ENCODE results near the gene SEH1L. TPM values are rescaled to one million over a fixed set of nuclear protein-coding genes. Genes with fewer than 3 reads are reported as not detected.
A peak's percentile ranks its signal among the peaks of the same experiment; 100 is the strongest.

The SEH1L gene
- total RNA-seq, 1 experiment from 2014 or later = 98.3 TPM

GRCh38 chr18:12990967-12991820 lies 43.4 kb downstream of the SEH1L start, which contains the start of gene CEP192:
TSS of gene CEP192 (plus strand) at chr18:12991362. CDS start at chr18:12999425, 8,063 bp downstream.
- peak within 1 kb of the TSS; percentile 83 for H3K4me3 ChIP-seq
- H3K9me3 ChIP-seq (ENCODE audit: insufficient read depth, low read depth) = no peaks in the 10 kb centered on the region
- H3F3A ChIP-seq (ENCODE audit: insufficient read depth, low read depth) = peaks cover 45% of the 10 kb centered on the region

GRCh38 chr18:12991821-12992179 lies 44.0 kb downstream of the SEH1L start:
- peak in 1 of 2 experiments; percentile 68 for DNase-seq
- Histone ChIP-seq H4K20me1 (ENCODE audit: insufficient read depth) (no peaks in the 10 kb centered on the region), H3K27ac (peak overlapping the region; percentile 79), H3K4me1 (replicated peaks; ENCODE audit: insufficient read depth) (peaks cover 26% of the 10 kb centered on the region), H3K9me2 (ENCODE audit: insufficient read depth) (no peaks in the 10 kb centered on the region), H3K9me3 (ENCODE audit: insufficient read depth, low read depth) (no peaks in the 10 kb centered on the region), H3K4me2 (peak overlapping the region; percentile 88), H3K79me2 (ENCODE audit: low read depth) (peaks cover 54% of the 10 kb centered on the region), H3K4me3 (peak overlapping the region; percentile 83), H3K36me3 (ENCODE audit: low read depth) (peaks cover 8% of the 10 kb centered on the region; the same call in 1 of the 2 replicates), H3K27me3 (ENCODE audit: insufficient read depth, low read depth) (no peaks in the 10 kb centered on the region), H3F3A (ENCODE audit: insufficient read depth, low read depth) (peaks cover 41% of the 10 kb centered on the region), H2AFZ (peak overlapping the region; percentile 96)
- POLR2A ChIA-PET (ENCODE audit: unreplicated experiment) = no interaction called here
- intact Hi-C loops (cut with micrococcal nuclease; ENCODE audit: unreplicated experiment) = loop anchor here (1.0 kb wide), 1 partner anchor 44 kb away; no protein-coding TSS in a partner anchor
- TF ChIP-seq CTCF (conservative IDR thresholded peaks at IDR 0.05) (no peak), EZH2 (IDR thresholded peaks at IDR 0.05; ENCODE audit: low read depth) (no peak)
- CTCF ChIA-PET = no interaction called here
- no TSS peak for BruUV-seq (replicated peaks)

More at GRCh38 chr18:12990967-12991820, 43.4 kb downstream of the SEH1L start, which contains the start of gene CEP192:
- Histone ChIP-seq H3K9me2 (ENCODE audit: insufficient read depth) (no peaks in the 10 kb centered on the region), H3K4me2 (peak within 1 kb of the TSS; percentile 95), H3K79me2 (ENCODE audit: low read depth) (peaks cover 48% of the 10 kb centered on the region), H4K20me1 (ENCODE audit: insufficient read depth) (no peaks in the 10 kb centered on the region), H3K4me1 (replicated peaks; ENCODE audit: insufficient read depth) (peaks cover 26% of the 10 kb centered on the region), H2AFZ (peak within 1 kb of the TSS; percentile 96), H3K27ac (peak within 1 kb of the TSS; percentile 79), H3K36me3 (ENCODE audit: low read depth) (peaks cover 9% of the 10 kb centered on the region; the same call in 1 of the 2 replicates), H3K27me3 (ENCODE audit: insufficient read depth, low read depth) (no peaks in the 10 kb centered on the region)
- TF ChIP-seq CTCF (conservative IDR thresholded peaks at IDR 0.05) (no peak), EZH2 (IDR thresholded peaks at IDR 0.05; ENCODE audit: low read depth) (no peak)
- POLR2A ChIA-PET (ENCODE audit: unreplicated experiment) = interaction anchor here (0.5 to 1.2 kb wide), 20 partner anchors 8 to 1155 kb away, joined by 3 to 29 read pairs (median 5); partner anchors contain the start of genes AFG3L2, CEP76, PRELID3A and PSMG2
- intact Hi-C loops (cut with micrococcal nuclease; ENCODE audit: unreplicated experiment) = loop anchor here (1.0 kb wide), 1 partner anchor 44 kb away; no protein-coding TSS in a partner anchor
- CTCF ChIA-PET = interaction anchor here (0.6 to 1.3 kb wide), 4 partner anchors 16 to 1275 kb away, joined by 3 to 11 read pairs (median 4); no protein-coding TSS in a partner anchor
- DNase-seq = peak; percentile 94 to 99
- BruUV-seq (replicated peaks) = TSS peak; percentile 57

GRCh38 chr18:12993439-12993838 lies 45.6 kb downstream of the SEH1L start:
- TF ChIP-seq CTCF (conservative IDR thresholded peaks at IDR 0.05) (no peak), EZH2 (IDR thresholded peaks at IDR 0.05; ENCODE audit: low read depth) (no peak)
- Histone ChIP-seq H4K20me1 (ENCODE audit: insufficient read depth) (peaks cover 8% of the 10 kb centered on the region; the same call in 1 of the 2 replicates), H3K36me3 (ENCODE audit: low read depth) (0 out of 2 replicates have a peak, but pooled peaks cover 4% of the 10 kb centered on the region), H3K27me3 (ENCODE audit: insufficient read depth, low read depth) (no peaks in the 10 kb centered on the region), H2AFZ (no peak overlapping the region), H3K4me1 (replicated peaks; ENCODE audit: insufficient read depth) (peaks cover 26% of the 10 kb centered on the region), H3K9me2 (ENCODE audit: insufficient read depth) (no peaks in the 10 kb centered on the region), H3F3A (ENCODE audit: insufficient read depth, low read depth) (peaks cover 37% of the 10 kb centered on the region), H3K4me3 (no peak overlapping the region), H3K79me2 (ENCODE audit: low read depth) (peaks cover 69% of the 10 kb centered on the region), H3K4me2 (peak overlapping the region; percentile 88; the same call in 1 of the 2 replicates), H3K27ac (no peak overlapping the region), H3K9me3 (ENCODE audit: insufficient read depth, low read depth) (no peaks in the 10 kb centered on the region)
- DNase-seq = no peak
- intact Hi-C loops (cut with micrococcal nuclease; ENCODE audit: unreplicated experiment) = no loop called here
- POLR2A ChIA-PET (ENCODE audit: unreplicated experiment) = no interaction called here
- BruUV-seq (replicated peaks) = no TSS peak
- CTCF ChIA-PET = no interaction called here

Measured in PC-9 (cell line).